Calu3 (cell line): ENCODE data around the gene WNK1. TPM values are rescaled to one million over a fixed set of nuclear protein-coding genes. Genes with fewer than 3 reads are reported as not detected.
"Not testable (repeated sequence)": the region's sequence is repeated elsewhere in the genome, so short reads cannot be mapped to it uniquely, and the experiment has no call there.

Experiments used
- BruUV-seq: library from RNA; stranded (reverse); fragments of 400-500 nt; replicated peaks from 2 replicates; lab custom pipeline; 2021; lab: Mats Ljungman, UMichigan
- CTCF ChIA-PET: fragments of 300-600 bp; sonication (Branson Sonifier 250); formaldehyde crosslinking; loops from one replicate; lab custom pipeline; 2022; ENCODE audit warnings: antibody characterized with exemption; lab: Charles Lee
- DNase-seq: peaks from one replicate; pipeline ENCODE4 v3.0.0; 2022
- H3K27ac Mint-ChIP-seq: one replicate; pipeline ENCODE4 v1.8.0; 2022; ENCODE audit warnings: mixed read lengths; ENCODE audit not compliant: unreplicated experiment
- H3K27me3 Mint-ChIP-seq: one replicate; pipeline ENCODE4 v1.8.0; 2022; ENCODE audit warnings: mixed read lengths; ENCODE audit not compliant: unreplicated experiment
- H3K36me3 Mint-ChIP-seq: one replicate; pipeline ENCODE4 v1.8.0; 2022; ENCODE audit warnings: mild to moderate bottlenecking, moderate library complexity, mixed read lengths; ENCODE audit not compliant: insufficient read depth, unreplicated experiment
- H3K4me1 Mint-ChIP-seq: one replicate; pipeline ENCODE4 v1.8.0; 2022; ENCODE audit warnings: mild to moderate bottlenecking, low read depth, mixed read lengths; ENCODE audit not compliant: unreplicated experiment
- H3K4me3 Mint-ChIP-seq: one replicate; pipeline ENCODE4 v1.8.0; 2022; ENCODE audit warnings: mild to moderate bottlenecking, low read depth, moderate library complexity, mixed read lengths; ENCODE audit not compliant: unreplicated experiment
- H3K9me3 Mint-ChIP-seq: one replicate; pipeline ENCODE4 v1.8.0; 2022; ENCODE audit warnings: low read depth, mixed read lengths; ENCODE audit not compliant: unreplicated experiment
- CTCF ChIP-seq: fragments of 200-600 bp; IDR thresholded peaks from one replicate; pipeline ENCODE4 v1.8.0; 2022; ENCODE audit warnings: antibody characterized with exemption; ENCODE audit not compliant: unreplicated experiment
- intact Hi-C: fragments of 100-400 bp; cut with micrococcal nuclease; formaldehyde crosslinking; loops from one replicate; pipeline ENCODE4 v1.10.0; 2022; ENCODE audit not compliant: unreplicated experiment
- total RNA-seq: library from RNA; stranded (reverse); gene quantifications from 2 replicates; pipeline ENCODE4 v1.2.3, GENCODE V29; 2022

Gene WNK1
- total RNA-seq, 1 experiment from 2014 or later: 107 TPM

DNA sequence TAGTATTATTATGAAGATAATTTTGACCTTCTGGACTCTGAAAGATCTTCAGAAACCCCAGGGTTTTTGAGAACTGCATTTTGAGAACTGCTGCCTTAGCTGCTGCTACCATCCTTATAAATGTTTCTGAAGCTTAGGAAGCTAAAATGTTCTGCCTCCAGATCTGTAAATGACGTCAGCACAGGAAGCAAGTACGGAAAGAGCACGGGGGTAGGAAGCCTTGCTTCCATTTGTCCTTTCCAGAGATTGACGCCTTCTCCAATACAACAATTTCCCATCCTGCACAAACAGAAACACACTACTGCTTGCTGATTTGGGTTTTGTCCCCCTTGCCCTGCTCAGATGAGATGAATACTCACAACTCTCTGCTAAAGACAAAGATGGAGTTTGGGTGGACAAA is 179.2 kb downstream of the WNK1 start:
- Mint-ChIP-seq H3K9me3 (no peaks in the 10 kb centered on the region), H3K4me1 (no peaks in the 10 kb centered on the region), H3K36me3 (peaks cover 39% of the 10 kb centered on the region), H3K4me3 (no peak overlapping the region), H3K27me3 (no peaks in the 10 kb centered on the region), H3K27ac (no peak overlapping the region)
- intact Hi-C loops: no loop called here
- CTCF ChIA-PET: no interaction called here
- no TSS peak for BruUV-seq
- TF ChIP-seq CTCF: no peak
- no peak for DNase-seq

DNA sequence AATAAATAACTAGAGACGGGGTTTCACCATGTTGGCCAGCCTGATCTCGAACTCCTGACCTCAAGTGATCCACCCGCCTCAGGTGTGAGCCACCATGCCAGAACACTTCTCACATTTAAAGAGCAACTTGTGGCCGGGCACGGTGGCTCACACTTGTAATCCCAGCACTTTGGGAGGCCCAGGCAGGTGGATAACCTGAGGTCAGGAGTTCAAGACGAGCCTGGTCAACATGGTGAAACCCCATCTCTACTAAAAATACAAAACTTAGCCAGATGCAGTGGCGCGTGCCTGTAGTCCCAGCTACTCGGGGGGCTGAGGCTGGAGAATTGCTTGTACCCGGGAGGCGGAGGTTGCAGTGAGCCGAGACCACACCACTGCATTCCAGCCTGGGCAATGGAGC is 183.5 kb downstream of the WNK1 start:
- H3K4me3 Mint-ChIP-seq, BruUV-seq, H3K27ac Mint-ChIP-seq, H3K4me1 Mint-ChIP-seq, intact Hi-C loops, H3K9me3 Mint-ChIP-seq, H3K27me3 Mint-ChIP-seq, CTCF ChIA-PET, DNase-seq: not testable (repeated sequence)
- H3K36me3 Mint-ChIP-seq: peaks cover 21% of the 10 kb centered on the region

GRCh38 chr12:936377-937345 is 184.3 kb downstream of the WNK1 start:
- H3K27ac Mint-ChIP-seq: no peak overlapping the region
- CTCF ChIA-PET: interaction anchor here (1.4 kb wide), 1 partner anchor 13 kb away, joined by 5 read pairs; the partner anchor contains the start of gene RAD52

GRCh38 chr12:938810-939209 is 186.4 kb downstream of the WNK1 start:
- Mint-ChIP-seq H3K4me3 (no peak overlapping the region), H3K4me1 (no peaks in the 10 kb centered on the region), H3K27me3 (no peaks in the 10 kb centered on the region), H3K9me3 (no peaks in the 10 kb centered on the region), H3K27ac (no peak overlapping the region), H3K36me3 (peaks cover 11% of the 10 kb centered on the region)
- no peak for DNase-seq
- intact Hi-C loops: no loop called here
- no TSS peak for BruUV-seq
- TF ChIP-seq CTCF: no peak
- CTCF ChIA-PET: interaction anchor here (0.6 kb wide), 1 partner anchor 206 kb away, joined by 5 read pairs; no protein-coding TSS in a partner anchor

More at GRCh38 chr12:936377-937345, 184.3 kb downstream of the WNK1 start:
- H3K9me3 Mint-ChIP-seq: no peaks in the 10 kb centered on the region
- no peak for TF ChIP-seq CTCF
- peaks cover 13% of the 10 kb centered on the region for H3K36me3 Mint-ChIP-seq
- no peak overlapping the region for H3K4me3 Mint-ChIP-seq
- DNase-seq: no peak
- no TSS peak for BruUV-seq
- H3K4me1 Mint-ChIP-seq: no peaks in the 10 kb centered on the region
- H3K27me3 Mint-ChIP-seq: no peaks in the 10 kb centered on the region
- intact Hi-C loops: no loop called here

- peaks cover 5% of the 10 kb centered on the region for H3K4me1 Mint-ChIP-seq
- H3K27me3 Mint-ChIP-seq: no peaks in the 10 kb centered on the region
- H3K27ac Mint-ChIP-seq: no peak overlapping the region
- CTCF ChIA-PET: no interaction called here
- no peak for DNase-seq
- no TSS peak for BruUV-seq
- no peak for TF ChIP-seq CTCF
- intact Hi-C loops: loop anchor here (10.0 kb wide), 1 partner anchor 128 kb away; no protein-coding TSS in a partner anchor
- no peaks in the 10 kb centered on the region for H3K9me3 Mint-ChIP-seq
- H3K4me3 Mint-ChIP-seq: no peak overlapping the region
- H3K36me3 Mint-ChIP-seq: peaks cover 12% of the 10 kb centered on the region
Observed at GRCh38 chr12:943051-943450, 190.7 kb downstream of the WNK1 start.
